Fibroblast of skin of right biceps (primary cell): ENCODE results near the gene DCUN1D2.
"Not testable (repeated sequence)": the region's sequence is repeated elsewhere in the genome, so short reads cannot be mapped to it uniquely, and the experiment has no call there.

Experiments
- DNase-seq: peaks from one replicate; pipeline ENCODE4 v3.0.0-alpha.2; 2013

The DCUN1D2 gene

DNA sequence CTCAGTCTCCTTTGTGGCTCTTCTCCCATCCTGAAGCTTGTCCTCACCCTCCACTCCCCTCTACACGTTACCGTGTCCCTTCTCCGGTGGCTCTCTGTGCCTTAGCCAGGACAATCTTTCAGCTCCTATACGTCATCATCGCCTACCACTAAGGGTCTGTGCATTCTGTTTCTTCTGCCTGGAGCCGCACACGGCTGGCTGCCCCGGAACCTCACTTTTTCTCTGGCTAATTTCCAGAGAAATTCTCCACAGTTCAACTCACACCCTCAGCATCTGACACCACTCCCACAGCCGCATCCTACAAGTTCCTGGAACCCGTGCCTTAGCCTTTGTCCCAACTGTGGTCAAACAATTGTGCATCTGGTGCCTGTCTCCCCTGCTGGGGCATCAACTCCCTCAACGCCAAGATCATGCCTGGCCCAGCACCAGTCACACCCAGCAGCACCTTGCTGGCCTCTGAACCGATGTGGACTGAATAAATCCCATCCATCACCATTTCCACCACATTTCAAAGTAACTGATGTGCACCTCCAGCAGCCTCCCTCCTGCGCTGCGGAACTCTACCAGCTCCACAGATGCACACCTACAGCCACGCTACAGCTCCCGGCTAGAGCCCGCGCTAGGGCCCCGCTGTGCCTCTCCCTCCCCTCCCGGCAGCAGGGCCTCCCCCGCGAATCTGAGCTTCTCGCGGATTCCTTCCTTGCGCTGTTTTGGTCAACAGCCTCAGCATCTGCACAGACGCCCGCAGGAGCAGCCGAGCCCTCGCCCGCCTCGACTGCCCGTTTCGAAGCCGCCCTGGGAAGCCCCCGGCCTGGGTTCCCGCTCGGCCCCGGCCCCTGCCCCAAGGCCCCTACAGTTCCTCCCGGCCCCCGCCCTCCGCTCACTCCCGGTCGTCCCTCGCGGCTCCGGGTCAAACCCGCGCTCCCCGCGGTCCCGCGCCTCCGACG lies 689 bp downstream of the DCUN1D2 start:
- DNase-seq = peak; percentile 45

DNA sequence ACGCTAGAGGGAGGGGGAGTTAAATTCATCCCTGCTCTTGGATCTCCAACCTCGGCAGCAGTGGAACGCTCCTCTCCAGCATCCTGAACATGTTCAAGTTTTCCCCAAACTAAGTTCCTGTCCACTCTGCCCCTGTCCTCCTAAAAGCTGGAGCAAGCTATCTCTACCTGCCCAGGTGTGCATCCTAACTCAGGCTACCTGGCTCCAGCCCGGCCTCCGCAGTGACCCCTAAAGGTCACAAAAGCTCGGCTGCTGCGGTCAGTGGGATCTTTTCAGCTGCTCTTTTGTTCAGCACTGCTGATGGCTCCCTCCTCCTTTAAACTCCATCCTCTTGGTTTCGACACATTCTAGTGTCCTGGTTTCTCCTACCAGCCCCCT lies 1.4 kb downstream of the DCUN1D2 start:
- no peak for DNase-seq

- DNase-seq = no peak
Measured at GRCh38 chr13:113488283-113488682, 2.2 kb downstream of the DCUN1D2 start.

GRCh38 chr13:113486698-113487097 lies 3.8 kb downstream of the DCUN1D2 start:
- DNase-seq = no peak

GRCh38 chr13:113485545-113485944 lies 5.0 kb downstream of the DCUN1D2 start:
- no peak for DNase-seq

- DNase-seq = no peak
Measured at GRCh38 chr13:113483504-113484293, 6.8 kb downstream of the DCUN1D2 start.

DNA sequence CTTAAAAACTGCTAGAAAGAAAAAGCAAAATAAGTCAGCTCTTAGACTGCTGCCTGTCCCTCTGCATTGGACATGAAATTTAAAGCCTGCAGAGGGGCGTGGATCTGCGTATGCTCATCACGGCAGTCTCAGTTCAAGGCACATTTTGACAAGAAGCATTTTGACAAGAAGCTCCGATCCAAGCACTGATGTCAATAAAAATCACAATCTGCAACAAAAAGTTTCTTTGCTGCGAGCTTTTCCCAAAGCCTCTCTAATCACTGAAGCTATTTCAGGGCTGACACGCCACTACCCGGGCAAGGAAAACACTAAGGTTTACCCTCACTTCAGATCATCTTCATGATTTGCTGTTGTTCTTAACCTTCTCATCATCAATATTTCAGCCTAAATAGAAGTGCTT lies 7.4 kb downstream of the DCUN1D2 start:
- no peak for DNase-seq

DNA sequence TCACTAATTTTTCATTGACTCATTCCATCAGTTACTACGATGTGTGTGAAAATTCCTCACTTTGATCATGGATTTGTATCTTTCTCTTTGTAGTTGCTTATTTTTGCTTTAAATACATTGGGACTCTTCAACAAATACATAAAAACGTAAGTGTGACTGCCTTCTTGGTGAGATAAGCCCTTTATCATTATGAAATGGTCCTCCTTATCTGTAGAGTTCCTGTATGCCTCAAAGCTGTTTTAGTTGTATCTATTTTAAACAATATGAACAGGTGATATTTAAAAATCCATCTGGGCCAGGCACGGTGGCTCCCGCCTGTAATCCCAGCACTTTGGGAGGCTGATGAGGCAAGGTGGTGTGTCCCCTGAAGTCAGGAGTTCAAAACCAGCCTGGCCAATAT lies 11.3 kb downstream of the DCUN1D2 start:
- DNase-seq = no peak

DNA sequence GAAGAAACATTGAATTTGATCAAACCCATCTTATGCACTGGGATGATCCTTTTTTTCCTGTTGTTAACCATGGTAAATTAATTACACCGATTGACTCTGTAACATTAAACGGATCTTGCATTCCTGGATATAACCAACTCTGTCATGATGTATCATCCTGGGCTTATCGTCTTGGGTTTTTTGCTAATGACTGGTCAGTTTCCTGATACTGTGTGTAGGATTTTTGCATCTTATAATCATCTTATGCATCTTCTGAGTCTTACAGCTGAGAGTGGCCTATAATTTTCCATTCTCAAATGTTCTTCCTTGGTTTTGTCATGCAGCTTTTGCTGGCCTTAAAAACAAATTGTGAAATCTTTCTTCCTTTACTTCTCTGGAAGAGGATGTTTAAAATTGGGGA lies 12.8 kb downstream of the DCUN1D2 start:
- DNase-seq = no peak

DNA sequence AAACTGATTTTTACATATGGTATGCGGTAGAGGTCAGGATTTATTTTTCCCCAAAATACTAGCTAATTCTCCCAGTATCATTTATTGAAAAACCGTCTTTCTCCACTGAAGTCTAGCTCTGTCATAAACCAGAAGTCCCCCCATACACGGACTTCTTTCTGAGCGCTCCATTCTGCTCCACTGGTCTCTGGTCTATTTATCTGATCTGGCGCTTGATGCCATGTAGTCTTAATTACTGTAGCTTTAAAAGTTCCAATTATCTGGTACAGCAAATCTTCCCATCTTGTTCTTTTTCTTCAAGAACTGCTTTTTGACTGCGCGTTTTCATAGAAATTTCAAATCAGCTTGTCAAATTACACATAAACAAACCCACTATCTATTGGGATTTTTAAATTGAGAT lies 13.7 kb downstream of the DCUN1D2 start:
- no peak for DNase-seq

DNA sequence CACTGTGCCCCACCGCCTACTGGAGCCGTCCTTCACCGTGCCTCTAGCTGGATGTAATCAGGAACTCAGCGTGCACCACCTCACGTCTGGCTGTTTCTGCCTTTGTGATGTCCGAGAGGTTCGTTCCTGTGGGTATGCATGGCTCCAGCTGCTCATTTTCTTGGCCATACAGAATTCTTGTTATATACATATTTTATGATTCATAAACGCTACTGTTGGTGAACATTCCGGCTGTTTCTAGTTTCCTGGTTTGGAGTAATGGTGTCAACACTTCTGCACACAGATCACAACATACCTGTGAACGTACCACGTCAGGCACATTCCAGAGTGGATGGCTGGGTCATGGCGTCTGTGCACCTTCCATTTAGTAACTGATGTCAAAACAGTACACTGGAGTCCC lies 14.6 kb downstream of the DCUN1D2 start:
- DNase-seq = no peak

DNA sequence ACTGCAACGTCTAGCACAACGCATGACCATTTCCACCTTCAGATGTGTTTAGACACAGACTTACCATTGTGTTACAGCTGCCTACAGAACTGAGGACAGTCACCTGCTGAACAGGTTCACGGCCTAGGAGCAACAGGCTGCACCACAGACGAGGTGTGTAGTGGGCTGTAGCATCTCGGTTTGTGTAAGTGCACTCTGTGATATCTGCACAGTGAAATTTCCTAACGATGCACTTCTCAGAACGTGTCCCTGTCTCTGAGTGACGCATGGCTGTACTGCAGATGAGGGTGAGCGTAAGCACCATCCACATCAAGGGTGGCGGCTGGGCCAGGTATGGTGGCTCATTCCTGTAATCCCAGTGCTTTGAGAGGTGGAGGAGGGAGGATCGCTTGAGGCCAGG lies 15.2 kb downstream of the DCUN1D2 start:
- no peak for DNase-seq

- peak; percentile 64 for DNase-seq
Measured at GRCh38 chr13:113474179-113474578, 16.3 kb downstream of the DCUN1D2 start.

DNA sequence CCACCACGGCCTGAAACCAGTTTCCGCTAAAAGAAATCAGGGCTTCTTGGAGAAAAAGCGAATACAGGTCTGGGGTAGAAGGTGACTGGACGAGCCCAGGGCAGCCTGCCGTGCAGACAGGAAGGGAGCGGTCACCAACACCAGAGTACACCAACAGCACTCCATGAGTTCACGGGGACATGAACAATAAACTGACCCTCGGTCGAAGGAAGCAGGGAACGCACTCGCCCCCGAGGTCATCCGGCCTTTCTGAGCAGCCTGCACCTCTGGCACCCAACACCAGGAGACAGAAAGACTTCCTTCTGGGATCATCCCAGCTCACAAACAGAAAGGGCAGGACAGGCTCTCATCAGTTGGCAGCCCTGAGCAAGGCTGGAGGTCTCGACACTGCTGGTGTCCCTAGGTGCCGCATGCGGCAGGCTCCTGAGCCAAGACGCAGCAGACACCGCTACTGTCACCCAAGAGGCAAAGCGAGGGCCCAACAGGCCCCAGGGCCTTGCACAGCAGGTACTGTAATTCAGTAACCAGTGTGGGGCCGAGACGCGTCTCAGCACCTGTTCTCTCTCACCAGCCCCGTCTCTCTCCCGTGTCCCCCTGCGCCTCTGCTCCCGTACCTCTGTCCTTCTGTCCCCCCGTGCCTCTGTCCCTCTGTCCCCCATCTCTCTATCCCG lies 18.0 kb downstream of the DCUN1D2 start:
- no peak for DNase-seq

- no peak for DNase-seq
Measured at GRCh38 chr13:113471844-113472243, 18.7 kb downstream of the DCUN1D2 start.

GRCh38 chr13:113470635-113471163 lies 19.8 kb downstream of the DCUN1D2 start:
- DNase-seq = not testable (repeated sequence)

DNA sequence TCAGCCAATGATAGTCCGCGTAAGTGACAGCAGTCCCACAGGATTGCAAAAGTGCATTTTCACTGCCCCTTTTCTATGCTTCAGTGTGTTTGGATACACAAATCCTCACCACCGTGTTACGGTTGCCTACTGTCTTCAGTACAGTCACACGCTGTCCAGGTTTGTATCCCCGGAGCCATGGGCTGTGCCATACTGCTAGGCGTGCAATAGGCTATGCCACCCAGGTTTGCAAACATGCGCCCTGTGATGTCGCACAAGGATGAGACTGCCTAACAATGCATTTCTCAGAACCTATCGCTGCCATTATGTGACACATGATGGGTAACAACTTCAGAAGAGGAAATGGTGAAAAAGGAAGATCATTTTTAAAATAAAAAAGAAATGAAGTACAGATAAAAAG lies 20.4 kb downstream of the DCUN1D2 start:
- DNase-seq = no peak

DNA sequence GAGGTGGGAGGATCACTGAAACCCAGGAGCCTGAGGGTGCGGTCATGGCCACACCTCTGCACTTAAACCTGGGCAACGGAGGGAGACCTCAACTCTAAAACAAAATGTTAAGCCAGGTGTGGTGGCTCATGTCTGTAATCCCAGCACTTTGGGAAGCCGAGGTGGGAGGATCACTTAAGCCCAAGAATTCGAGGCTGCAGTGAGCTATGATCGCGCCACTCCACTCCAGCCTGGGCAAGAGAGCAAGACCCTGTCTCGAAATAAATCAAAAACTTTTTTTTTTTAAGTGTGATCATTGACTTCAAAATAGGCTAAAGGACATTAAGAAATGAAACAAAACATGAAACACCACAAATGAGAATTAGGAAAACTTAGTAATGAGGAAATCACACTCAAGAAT lies 20.9 kb downstream of the DCUN1D2 start:
- no peak for DNase-seq

DNA sequence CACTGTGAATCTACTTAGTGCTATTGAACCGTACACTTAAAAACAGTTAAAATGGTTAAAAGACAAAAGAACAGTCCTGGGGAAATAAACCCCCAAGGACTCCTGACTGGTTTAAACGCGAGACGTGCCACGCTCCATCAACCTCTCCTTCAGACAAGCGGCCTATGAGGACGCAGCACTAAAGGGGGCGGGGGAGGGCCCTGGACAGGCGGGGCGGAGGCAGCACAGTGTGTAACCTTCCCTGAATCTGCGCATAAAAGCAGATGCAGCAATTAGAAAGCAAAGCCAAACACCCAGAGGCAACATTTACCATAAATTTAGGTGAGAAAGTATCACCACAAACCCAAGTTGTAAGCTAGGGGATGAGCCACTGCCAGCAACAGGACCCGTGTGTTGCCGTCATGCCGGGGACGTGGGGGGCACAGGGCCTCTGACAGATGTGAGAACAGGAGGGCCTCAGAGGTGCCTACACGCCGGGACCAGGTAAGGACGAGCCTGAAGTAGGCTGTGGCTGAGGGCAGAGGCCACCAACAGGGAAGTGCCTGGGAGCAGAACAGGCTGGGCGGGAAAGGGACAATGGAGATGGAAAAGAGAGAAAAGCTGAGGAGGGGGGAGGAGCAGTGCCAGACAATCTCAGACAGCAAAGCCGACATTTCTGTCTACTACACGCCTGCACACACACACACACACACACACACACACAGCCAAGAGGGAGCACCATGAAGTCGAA lies 21.9 kb downstream of the DCUN1D2 start:
- DNase-seq = no peak

GRCh38 chr13:113468029-113468428 lies 22.5 kb downstream of the DCUN1D2 start:
- no peak for DNase-seq

DNA sequence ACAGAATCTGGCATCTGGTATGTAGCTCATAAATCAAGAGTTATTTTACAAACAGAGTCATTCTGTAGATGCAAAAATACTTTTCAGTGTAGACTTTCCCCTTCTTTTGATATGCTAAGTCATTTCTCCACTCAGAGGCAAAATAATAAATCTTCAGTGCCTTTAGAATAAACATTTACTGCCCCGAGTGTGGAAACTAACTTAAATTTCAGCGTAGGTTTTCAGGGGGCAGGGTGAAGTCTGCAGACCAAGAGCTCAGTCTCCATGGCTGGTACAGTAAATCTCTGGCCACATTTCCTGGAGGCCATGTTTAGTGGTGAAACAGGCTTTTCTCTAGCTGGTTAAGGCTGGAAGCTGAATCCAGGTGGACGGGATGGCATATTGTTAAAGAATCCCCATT lies 24.1 kb downstream of the DCUN1D2 start:
- no peak for DNase-seq

- DNase-seq = no peak
Measured at GRCh38 chr13:113465300-113465699, 25.2 kb downstream of the DCUN1D2 start.

DNA sequence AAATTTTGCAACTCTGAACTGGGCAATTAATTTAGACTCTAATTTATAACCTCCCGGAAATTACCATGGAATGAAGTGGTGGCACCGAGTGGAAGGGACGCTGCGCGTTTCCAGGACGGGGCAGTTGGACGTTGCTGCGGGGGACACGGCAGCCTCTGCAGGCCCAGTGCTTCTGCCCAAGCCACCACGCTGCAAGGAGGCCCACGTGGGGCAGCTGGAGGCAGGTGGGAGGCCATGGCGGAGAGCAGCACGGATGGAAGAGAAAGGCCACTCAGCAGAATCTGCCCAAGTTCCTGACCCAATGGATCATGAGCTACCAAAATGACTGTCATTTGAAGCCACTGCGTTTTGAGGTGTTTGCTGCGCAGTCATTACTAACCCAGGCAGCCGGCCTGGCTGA lies 26.0 kb downstream of the DCUN1D2 start:
- DNase-seq = no peak
